NCI-H748 (cell line): ENCODE measurements around the gene CMTM8.
A peak's percentile ranks its signal among the peaks of the same experiment; 100 is the strongest.
"Not testable (repeated sequence)": the region's sequence is repeated elsewhere in the genome, so short reads cannot be mapped to it uniquely, and the experiment has no call there.

Experiments
- DNase-seq: peaks from one replicate; lab custom pipeline; 2025; ENCODE audit not compliant: unreplicated experiment; lab: John Stamatoyannopoulos, UW

The CMTM8 gene, protein sequence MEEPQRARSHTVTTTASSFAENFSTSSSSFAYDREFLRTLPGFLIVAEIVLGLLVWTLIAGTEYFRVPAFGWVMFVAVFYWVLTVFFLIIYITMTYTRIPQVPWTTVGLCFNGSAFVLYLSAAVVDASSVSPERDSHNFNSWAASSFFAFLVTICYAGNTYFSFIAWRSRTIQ

GRCh38 chr3:32238453-32239306 lies at the start of gene CMTM8:
Gene CMTM8, plus strand, starts transcription at chr3:32238680. Its CDS starts 293 bp downstream, at chr3:32238973.
- peak; percentile 78 for DNase-seq

- DNase-seq = no peak
Observed at GRCh38 chr3:32189693-32190092, 48.8 kb upstream of the CMTM8 start.

DNA sequence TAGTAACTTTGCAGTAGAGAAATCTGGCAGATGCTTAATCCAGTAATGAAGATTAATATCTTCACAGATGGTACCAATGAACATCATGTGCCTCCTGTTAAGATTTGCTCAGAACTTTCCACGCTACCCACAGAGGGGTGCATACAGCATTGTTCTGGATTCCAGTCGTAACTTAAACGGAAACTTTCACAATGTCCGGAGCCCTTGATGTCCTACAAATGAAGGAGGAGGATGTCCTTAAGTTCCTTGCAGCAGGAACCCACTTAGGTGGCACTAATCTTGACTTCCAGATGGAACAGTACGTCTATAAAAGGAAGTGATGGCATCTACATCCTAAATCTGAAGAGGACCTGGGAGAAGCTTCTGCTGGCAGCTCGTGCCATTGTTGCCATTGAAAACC lies 47.9 kb upstream of the CMTM8 start:
- not testable (repeated sequence) for DNase-seq

- DNase-seq = no peak
Observed at GRCh38 chr3:32193101-32193500, 45.4 kb upstream of the CMTM8 start.

DNA sequence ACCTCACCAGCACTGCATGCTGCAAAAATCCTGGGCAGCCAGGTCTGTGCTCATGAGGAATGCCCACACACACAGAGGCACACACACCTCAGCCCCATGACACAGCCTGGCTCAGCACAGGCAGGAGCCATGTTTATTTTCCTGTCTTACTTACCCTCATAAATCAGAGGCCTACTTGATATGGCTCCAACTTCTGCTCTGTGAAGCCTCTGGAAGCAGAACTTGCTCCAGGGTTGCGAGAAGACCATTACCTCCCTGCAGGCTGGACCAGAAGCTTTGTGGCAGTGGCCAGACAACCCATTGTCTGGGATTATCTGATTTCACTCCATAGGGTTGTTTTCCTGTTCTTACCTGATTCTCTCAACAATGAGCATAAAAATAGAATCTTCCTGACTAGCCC lies 43.8 kb upstream of the CMTM8 start:
- DNase-seq = peak; percentile 13

DNA sequence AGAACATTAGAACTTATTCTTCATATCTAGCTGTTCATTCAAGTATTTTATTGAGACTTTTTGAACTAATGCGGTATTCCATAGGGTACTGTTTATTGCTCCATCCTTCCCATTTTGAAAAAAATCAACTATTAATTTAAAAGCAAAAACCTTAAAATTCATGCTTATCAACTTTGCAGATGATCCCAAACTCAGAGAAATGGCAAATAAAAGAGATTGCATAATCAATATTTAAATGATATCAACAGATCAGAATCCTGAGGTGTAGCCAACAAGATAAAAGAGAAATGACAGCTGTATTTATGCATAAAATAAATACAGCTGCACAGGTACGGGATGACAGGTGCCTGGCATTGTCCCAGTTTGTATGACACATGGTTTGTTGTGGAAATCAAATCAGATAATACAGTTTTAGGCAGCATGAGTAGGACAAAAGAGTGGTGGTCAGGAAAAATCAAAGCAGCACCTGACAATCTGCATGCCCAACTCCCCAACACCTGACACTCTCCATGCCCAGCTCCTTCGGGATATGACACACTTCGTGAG lies 42.4 kb upstream of the CMTM8 start:
- peak; percentile 84 for DNase-seq

GRCh38 chr3:32197991-32198390 lies 40.5 kb upstream of the CMTM8 start:
- DNase-seq = no peak

DNA sequence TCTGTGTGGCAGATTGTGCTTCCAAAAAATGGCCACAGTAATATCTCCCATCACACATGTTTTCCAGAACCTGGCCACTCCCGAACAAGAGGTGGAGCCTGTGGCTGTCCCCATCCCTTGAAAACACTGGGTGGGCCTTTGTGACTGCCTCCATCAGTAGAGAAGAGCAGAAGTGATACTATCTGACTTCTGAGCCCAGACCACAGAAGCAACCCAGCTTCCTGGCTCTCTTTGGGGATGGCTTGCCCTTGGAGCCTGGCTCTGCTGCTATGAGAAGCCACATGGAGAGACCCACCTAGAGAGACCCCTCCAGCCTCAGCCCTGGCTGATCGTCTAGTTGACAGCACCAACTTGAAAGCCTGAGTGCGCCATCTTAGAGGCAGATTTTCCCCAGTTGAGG lies 39.8 kb upstream of the CMTM8 start:
- no peak for DNase-seq

- no peak for DNase-seq
Observed at GRCh38 chr3:32200490-32200889, 38.0 kb upstream of the CMTM8 start.

- DNase-seq = no peak
Observed at GRCh38 chr3:32200992-32201758, 37.3 kb upstream of the CMTM8 start.

DNA sequence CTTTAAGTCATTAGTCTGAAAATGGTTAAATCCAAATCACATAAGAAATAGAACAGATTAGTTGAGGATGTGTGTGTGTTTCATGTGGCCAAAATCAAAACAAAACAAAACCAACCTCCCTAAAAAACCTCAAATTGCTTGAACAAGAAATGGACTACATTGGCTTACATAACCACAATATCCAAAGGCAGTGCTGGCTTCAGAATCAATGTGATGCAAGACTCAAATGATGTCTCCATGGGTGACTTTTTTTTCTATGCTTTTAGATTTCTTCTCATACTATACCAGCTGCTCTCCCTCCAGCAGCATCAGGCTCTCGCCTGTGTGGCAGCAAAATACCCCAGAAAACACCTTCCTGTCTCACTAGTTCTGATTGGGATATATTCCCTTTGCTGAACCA lies 36.0 kb upstream of the CMTM8 start:
- DNase-seq = no peak

DNA sequence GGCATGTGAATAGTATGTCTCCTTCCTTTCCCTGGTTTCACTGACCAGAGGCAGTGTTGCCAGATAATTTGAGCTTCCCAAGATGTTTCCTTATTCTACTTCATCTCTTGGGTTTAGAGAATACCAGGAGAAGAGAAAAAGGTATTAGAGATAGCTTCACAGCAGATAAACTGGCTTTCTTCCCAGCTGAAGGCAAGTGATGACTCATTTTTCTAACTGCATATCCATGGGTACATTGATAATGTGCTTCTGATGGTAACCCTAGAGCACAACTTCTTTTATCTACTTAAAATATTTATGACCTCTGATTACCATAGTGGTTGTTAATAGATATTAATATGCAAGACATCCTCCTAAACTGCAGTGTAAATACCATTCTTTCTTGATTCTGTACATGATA lies 34.6 kb upstream of the CMTM8 start:
- DNase-seq = no peak

DNA sequence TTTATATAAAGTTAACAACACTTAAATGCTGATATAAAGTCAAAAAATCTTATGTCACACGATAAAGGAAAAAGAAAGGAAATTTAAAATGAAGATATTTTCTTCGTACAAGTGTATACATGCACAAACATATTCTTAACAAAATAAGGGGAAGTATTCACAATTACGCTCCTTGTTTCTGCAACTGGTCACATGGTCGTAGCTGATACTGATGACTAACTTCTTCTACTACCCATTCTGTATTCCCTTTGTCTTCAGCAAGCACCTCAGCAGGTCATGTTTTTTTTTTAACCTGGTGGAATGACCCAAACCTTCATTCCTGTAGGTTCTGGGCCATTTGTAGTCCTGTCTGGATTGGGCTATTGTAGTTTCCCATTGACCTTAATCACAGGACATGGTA lies 30.0 kb upstream of the CMTM8 start:
- no peak for DNase-seq

GRCh38 chr3:32215185-32215584 lies 23.3 kb upstream of the CMTM8 start:
- no peak for DNase-seq

DNA sequence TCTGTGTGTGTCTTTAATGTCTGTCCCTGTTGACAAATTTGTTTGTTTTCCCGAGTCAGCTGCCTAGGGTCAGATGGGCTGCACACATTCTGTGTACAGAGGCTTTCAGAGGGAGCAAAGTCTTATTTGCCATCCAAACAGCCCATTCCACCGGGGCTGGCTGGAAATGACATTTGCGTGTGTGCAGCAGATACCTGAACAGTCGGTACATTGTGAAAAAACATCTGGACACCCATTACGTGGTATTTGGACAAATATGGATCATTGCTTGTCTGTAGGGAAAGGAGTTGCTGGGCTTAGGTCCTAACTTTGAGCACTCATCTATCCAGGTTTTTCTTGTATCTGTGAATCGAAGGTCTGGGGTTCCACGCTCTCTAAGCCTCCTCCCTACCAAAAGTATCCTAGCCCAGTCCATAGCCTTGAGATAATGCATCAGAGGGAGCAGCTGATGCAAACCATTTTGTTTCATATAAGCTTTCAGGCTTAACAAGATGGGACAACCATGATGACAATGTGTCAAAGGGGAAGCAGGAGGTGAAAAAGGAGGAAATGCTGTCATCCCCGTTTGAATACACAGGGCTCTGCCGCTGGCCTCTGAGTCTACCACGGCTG lies 22.2 kb upstream of the CMTM8 start:
- no peak for DNase-seq

GRCh38 chr3:32217339-32217738 lies 21.1 kb upstream of the CMTM8 start:
- no peak for DNase-seq

GRCh38 chr3:32219537-32219936 lies 18.9 kb upstream of the CMTM8 start:
- DNase-seq = no peak

GRCh38 chr3:32220006-32220405 lies 18.5 kb upstream of the CMTM8 start:
- DNase-seq = no peak

- DNase-seq = no peak
Observed at GRCh38 chr3:32222950-32223349, 15.5 kb upstream of the CMTM8 start.

GRCh38 chr3:32224016-32224516 lies 14.4 kb upstream of the CMTM8 start:
- DNase-seq = peak; percentile 62
